ENCODE results near the gene OSBPL1A. TPM values are rescaled to one million over a fixed set of nuclear protein-coding genes. Genes with fewer than 3 reads are reported as not detected.

OSBPL1A gene
- total RNA-seq, 4 donors from 2014 or later: 10.0 to 30.9 (median 15.1) TPM

DNA sequence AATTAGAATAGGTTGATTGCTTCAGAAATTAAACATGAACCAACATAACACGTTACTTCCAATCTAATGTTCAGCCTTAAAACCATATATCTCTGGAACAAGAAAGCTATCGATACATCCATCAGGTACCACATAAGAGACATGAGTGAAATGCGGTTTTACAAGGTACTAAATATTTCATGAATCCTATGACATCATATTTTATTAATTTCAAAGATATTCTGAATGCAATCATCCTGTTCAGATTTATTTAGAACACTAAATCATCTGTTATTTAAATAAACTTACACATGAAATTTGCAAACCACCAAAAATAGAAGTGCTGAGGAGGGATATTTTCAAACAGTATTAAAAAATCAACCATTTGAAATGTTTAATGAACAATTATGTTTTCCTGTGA is 119.0 kb downstream of the OSBPL1A start:
- peaks cover 0 to 6% (median 0%) of the 10 kb centered on the region in 3 donors for H3K4me1 ChIP-seq
- DNase-seq: no peak
- no peaks in the 10 kb centered on the region for H3K9me3 ChIP-seq
- no peak overlapping the region for H3K4me3 ChIP-seq
- no peaks in the 10 kb centered on the region for H3K27me3 ChIP-seq
- 88 to 96% methylated on average over 3 of the region's 3 CpGs for WGBS, 2 donors
- intact Hi-C loops (cut with DNase I): no loop called here
- H3K36me3 ChIP-seq: no peaks in the 10 kb centered on the region
- no peak overlapping the region for H3K27ac ChIP-seq
- no peak for TF ChIP-seq POLR2A (IDR thresholded peaks at IDR 0.05)
- no peak for TF ChIP-seq CTCF (IDR thresholded peaks at IDR 0.05)

- TF ChIP-seq POLR2A (IDR thresholded peaks at IDR 0.05): no peak
- no peak for TF ChIP-seq CTCF (IDR thresholded peaks at IDR 0.05)
- H3K27ac ChIP-seq: no peak overlapping the region
- H3K4me3 ChIP-seq: no peak overlapping the region
- DNase-seq: no peak
- peaks cover 0 to 15% (median 0%) of the 10 kb centered on the region in 3 donors for H3K4me1 ChIP-seq
- H3K9me3 ChIP-seq: no peaks in the 10 kb centered on the region
- intact Hi-C loops (cut with DNase I): no loop called here
- H3K27me3 ChIP-seq: no peaks in the 10 kb centered on the region
- H3K36me3 ChIP-seq: no peaks in the 10 kb centered on the region
- WGBS, 2 donors: 75 to 88% methylated on average over 4 of the region's 4 CpGs
Observed at GRCh38 chr18:24277516-24278195, 120.0 kb downstream of the OSBPL1A start.

GRCh38 chr18:24276994-24277393 is 120.6 kb downstream of the OSBPL1A start:
- TF ChIP-seq CTCF (IDR thresholded peaks at IDR 0.05) (no peak), POLR2A (IDR thresholded peaks at IDR 0.05) (no peak)
- peaks cover 0 to 22% (median 0%) of the 10 kb centered on the region in 3 donors for H3K4me1 ChIP-seq
- no peak overlapping the region for H3K4me3 ChIP-seq
- intact Hi-C loops (cut with DNase I): no loop called here
- H3K36me3 ChIP-seq: no peaks in the 10 kb centered on the region
- DNase-seq: no peak
- no peaks in the 10 kb centered on the region for H3K27me3 ChIP-seq
- no peak overlapping the region for H3K27ac ChIP-seq
- no peaks in the 10 kb centered on the region for H3K9me3 ChIP-seq

DNA sequence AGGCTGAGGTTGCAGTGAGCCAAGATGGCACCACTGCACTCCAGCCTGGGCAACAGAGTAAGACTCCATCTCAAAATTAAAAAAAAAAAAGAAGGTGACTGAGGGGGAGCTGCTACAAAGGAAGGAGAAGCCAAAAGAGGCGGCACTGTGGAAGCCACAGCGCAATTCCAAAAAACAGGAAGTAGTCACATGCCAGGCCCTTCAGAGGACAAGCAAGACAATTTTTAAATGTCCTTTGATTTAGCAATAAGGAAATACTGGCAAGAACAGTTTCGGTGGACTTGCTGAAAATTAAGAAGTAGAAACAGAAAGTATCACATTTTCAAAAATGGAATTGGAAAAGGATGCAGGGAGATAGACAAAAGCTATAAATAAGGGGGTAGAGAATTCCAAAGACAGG is 122.8 kb downstream of the OSBPL1A start:
- intact Hi-C loops (cut with DNase I): no loop called here
- no peaks in the 10 kb centered on the region for H3K36me3 ChIP-seq
- DNase-seq: no peak
- H3K4me1 ChIP-seq: peaks cover 0 to 37% (median 0%) of the 10 kb centered on the region in 3 donors
- TF ChIP-seq CTCF (IDR thresholded peaks at IDR 0.05) (no peak), POLR2A (IDR thresholded peaks at IDR 0.05) (no peak)
- H3K27ac ChIP-seq: peak overlapping the region in 2 of 4 donors; percentile 19 to 35
- H3K9me3 ChIP-seq: no peaks in the 10 kb centered on the region
- H3K27me3 ChIP-seq: no peaks in the 10 kb centered on the region
- WGBS, 2 donors: 66 to 68% methylated on average over 3 of the region's 3 CpGs
- H3K4me3 ChIP-seq: no peak overlapping the region

GRCh38 chr18:24273596-24273995 is 124.0 kb downstream of the OSBPL1A start:
- TF ChIP-seq POLR2A (IDR thresholded peaks at IDR 0.05) (no peak), CTCF (IDR thresholded peaks at IDR 0.05) (no peak)
- DNase-seq: no peak
- 93 to 100% methylated on average over 2 of the region's 2 CpGs for WGBS, 2 donors
- H3K9me3 ChIP-seq: no peaks in the 10 kb centered on the region
- peak overlapping the region in 1 of 4 donors; percentile 17 for H3K27ac ChIP-seq
- no peaks in the 10 kb centered on the region for H3K36me3 ChIP-seq
- no peak overlapping the region for H3K4me3 ChIP-seq
- intact Hi-C loops (cut with DNase I): no loop called here
- peaks cover 0 to 48% (median 0%) of the 10 kb centered on the region in 3 donors for H3K4me1 ChIP-seq
- no peaks in the 10 kb centered on the region for H3K27me3 ChIP-seq

All from esophagus squamous epithelium (tissue), 5 donors.